Adrenal gland (tissue), 12 donors: ENCODE results near the gene MED12. TPM values are rescaled to one million over a fixed set of nuclear protein-coding genes. Genes with fewer than 3 reads are reported as not detected.

Experiments
- DNase-seq, 7 donors: peaks; one replicate each; pipeline ENCODE4 v3.0.0-alpha.2; 2019 to 2020
- H3K27ac ChIP-seq, 5 donors: fragments of 200-600 bp; sonication (generic) in 4 of 5; 1 replicate in 3 of 5; 2 replicates in 2 of 5; pipeline versions ENCODE4 v1.5.1 to v1.8.0; 2016 to 2020; ENCODE audit warnings: mild to moderate bottlenecking in 1 of 5
- H3K27me3 ChIP-seq: fragments of 200-600 bp; 2 replicates; pipeline ENCODE4 v1.8.0; 2021
- H3K36me3 ChIP-seq, 2 donors: fragments of 200-600 bp; replicated peaks in 1 of 2; 1 replicate in 1 of 2; 2 replicates in 1 of 2; pipeline versions ENCODE4 v1.5.1 to v1.8.0; 2018 to 2022
- H3K4me1 ChIP-seq, 2 donors: fragments of 200-600 bp; replicated peaks in 1 of 2; 1 replicate in 1 of 2; 2 replicates in 1 of 2; pipeline versions ENCODE4 v1.5.1 to v1.8.0; 2018 to 2021
- H3K4me3 ChIP-seq, 4 donors: fragments of 200-600 bp; sonication (generic) in 3 of 4; one replicate each; pipeline ENCODE4 v1.5.1; 2016 to 2018
- H3K9me3 ChIP-seq, 3 donors: fragments of 200-600 bp; sonication (generic) in 1 of 3; replicated peaks in 1 of 3; 1 replicate in 2 of 3; 2 replicates in 1 of 3; pipeline versions ENCODE4 v1.5.1 to v1.8.0; 2016 to 2021
- POLR2A ChIP-seq, 2 donors: fragments of 450-650 bp; IDR thresholded peaks; one replicate each; pipeline ENCODE4 v1.6.1; 2017; ENCODE audit warnings: antibody characterized with exemption in 2 of 2, mild to moderate bottlenecking in 2 of 2, moderate library complexity in 1 of 2
- WGBS, 4 donors: extraction: QIAGEN DNeasy Blood & Tissue Kit in 2 of 4; methylation state at CpG; one replicate each; pipeline versions ENCODE4 v1.1.5 to v1.1.7; 2013 to 2017; 5-methylcytosine and 5-hydroxymethylcytosine counted together
- intact Hi-C, 2 donors: fragments of 100-400 bp; cut with DNase I; formaldehyde crosslinking; loops; one replicate each; pipeline versions ENCODE4 v1.14.1 to v1.15.0; 2022 to 2023
- polyA plus RNA-seq, 3 donors: library from polyadenylated mRNA; stranded (reverse); fragments of 200-250 nt in 2 of 3; fragments of 350-450 nt in 1 of 3; fragmentation: Illumina TruSeq in 1 of 3; extraction: RNeasy Lipid Tissue Mini Kit (QIAGEN cat#74804) in 1 of 3; gene quantifications; one replicate each; pipeline ENCODE4 v1.2.3, GENCODE V29; 2013 to 2014
- total RNA-seq, 9 donors: library from RNA; depleted of rRNA in 4 of 9; stranded (reverse); fragments of >200 nt in 4 of 9; fragments of 120-200 nt in 1 of 9; fragmentation: NEBNext Ultra II Directional in 1 of 9; extraction: Animal tissue kit (Norgen Biotek cat#: 25700) in 1 of 9; gene quantifications; one replicate each; pipeline versions ENCODE4 v1.1.0 to v1.2.4, GENCODE V29; 2013 to 2023
- TF ChIP-seq, protein P1 (sequence below), 6 experiments: fragments of 450-650 bp in 4 of 6; fragments of 200-600 bp in 2 of 6; sonication (generic) in 1 of 6; IDR thresholded peaks; 1 replicate in 5 of 6; 2 replicates in 1 of 6; pipeline versions ENCODE4 v1.5.1 to v1.8.0; 2016 to 2021; ENCODE audit warnings: antibody characterized with exemption in 6 of 6, mild to moderate bottlenecking in 2 of 6, moderate library complexity in 1 of 6
- donor health status: healthy with polysubstance abuse.
- donor health status: Bipolar disorder and iron deficiency.
- donor health status: DM: yes; HTN: yes; CAD: no.
- donor health status: DM: no; HTN: no; CAD: no.
- donor health status: DM: no; HTN: no; CAD: no.
- donor health status: DM: yes; HTN: yes; CAD: no.

The MED12 gene
- total and polyA plus RNA-seq, 12 donors: 34.0 to 107 (median 78.4) TPM

DNA sequence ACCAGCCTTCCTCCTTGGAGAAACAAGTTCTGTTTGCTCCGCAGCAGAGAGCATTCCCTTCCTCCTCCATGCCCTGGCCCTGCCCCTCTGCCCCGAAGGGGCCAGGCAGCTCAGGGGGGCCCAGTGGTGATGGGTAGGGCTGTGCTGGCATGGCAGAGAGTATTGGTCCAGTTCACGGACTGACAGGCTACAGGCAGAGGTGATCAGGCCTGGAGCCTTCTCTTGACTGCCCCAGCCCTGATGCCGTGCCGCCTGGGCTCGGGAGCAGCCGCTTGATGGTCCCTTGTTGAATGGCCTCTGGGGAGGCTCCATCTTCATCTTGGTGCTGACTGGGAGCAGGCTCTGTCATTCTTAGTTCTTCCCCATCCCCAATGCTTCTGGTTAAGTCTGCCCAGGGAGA, 35.8 kb downstream of the MED12 start:
- DNase-seq: no peak
- H3K4me3 ChIP-seq: no peak overlapping the region
- intact Hi-C loops: no loop called here
- no peaks in the 10 kb centered on the region for H3K4me1 ChIP-seq
- no peaks in the 10 kb centered on the region for H3K9me3 ChIP-seq
- no peak for TF ChIP-seq POLR2A (IDR thresholded peaks at IDR 0.05)
- TF ChIP-seq, protein P1, sequence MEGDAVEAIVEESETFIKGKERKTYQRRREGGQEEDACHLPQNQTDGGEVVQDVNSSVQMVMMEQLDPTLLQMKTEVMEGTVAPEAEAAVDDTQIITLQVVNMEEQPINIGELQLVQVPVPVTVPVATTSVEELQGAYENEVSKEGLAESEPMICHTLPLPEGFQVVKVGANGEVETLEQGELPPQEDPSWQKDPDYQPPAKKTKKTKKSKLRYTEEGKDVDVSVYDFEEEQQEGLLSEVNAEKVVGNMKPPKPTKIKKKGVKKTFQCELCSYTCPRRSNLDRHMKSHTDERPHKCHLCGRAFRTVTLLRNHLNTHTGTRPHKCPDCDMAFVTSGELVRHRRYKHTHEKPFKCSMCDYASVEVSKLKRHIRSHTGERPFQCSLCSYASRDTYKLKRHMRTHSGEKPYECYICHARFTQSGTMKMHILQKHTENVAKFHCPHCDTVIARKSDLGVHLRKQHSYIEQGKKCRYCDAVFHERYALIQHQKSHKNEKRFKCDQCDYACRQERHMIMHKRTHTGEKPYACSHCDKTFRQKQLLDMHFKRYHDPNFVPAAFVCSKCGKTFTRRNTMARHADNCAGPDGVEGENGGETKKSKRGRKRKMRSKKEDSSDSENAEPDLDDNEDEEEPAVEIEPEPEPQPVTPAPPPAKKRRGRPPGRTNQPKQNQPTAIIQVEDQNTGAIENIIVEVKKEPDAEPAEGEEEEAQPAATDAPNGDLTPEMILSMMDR (IDR thresholded peaks at IDR 0.05): no peak
- H3K36me3 ChIP-seq: no peaks in the 10 kb centered on the region
- H3K27ac ChIP-seq: no peak overlapping the region
- WGBS, 4 donors: 75 to 100% (median 89%) methylated on average over 4 to 7 of the region's 7 CpGs
- no peaks in the 10 kb centered on the region for H3K27me3 ChIP-seq

DNA sequence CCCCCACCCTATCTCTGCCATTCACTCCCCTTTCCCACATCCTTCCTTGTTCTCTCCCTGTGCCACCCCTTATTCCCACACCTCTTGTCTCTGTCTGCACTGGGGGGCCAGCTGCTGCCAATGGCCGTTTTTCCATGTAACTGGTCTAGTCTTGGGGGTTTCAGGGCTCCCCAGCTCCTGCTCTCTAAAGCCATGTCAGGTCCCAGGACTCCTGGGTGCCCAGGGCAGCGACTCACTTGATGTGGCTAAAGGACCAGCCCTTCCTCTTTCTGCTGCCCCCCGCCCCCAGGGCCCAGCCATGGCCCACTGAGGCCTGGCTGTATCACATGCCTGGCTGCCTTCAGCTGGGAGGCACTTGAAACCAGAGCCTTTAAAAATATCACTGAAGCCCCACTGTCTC, 36.2 kb downstream of the MED12 start:
- Histone ChIP-seq H3K27me3 (no peaks in the 10 kb centered on the region), H3K4me1 (no peaks in the 10 kb centered on the region), H3K4me3 (no peak overlapping the region), H3K9me3 (no peaks in the 10 kb centered on the region), H3K36me3 (no peaks in the 10 kb centered on the region), H3K27ac (no peak overlapping the region)
- no peak for DNase-seq
- WGBS, 4 donors: 61 to 90% (median 76%) methylated on average over 2 to 3 of the region's 3 CpGs
- intact Hi-C loops: no loop called here
- no peak for TF ChIP-seq POLR2A (IDR thresholded peaks at IDR 0.05)
- TF ChIP-seq, protein P1 (IDR thresholded peaks at IDR 0.05): no peak

DNA sequence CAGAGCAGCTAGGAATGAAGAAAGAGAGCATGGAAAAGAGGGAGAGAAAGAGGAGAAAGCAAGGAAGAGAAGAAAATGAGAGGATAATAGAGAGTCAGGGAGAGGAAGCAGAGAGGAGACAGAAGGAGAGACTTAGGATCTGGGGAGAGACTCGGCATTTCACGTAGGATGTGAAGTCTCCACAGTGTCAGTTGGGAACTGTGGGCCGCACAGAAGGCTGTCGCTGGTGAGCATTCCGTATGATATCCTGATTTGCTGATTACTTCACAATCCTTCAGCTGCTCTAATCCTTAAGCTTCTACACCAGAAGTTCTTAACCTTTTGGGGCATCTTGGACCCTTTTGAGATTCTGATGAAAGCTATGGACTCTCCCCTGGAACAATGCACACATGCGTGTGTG, 40.2 kb downstream of the MED12 start:
- Histone ChIP-seq H3K36me3 (no peaks in the 10 kb centered on the region), H3K27ac (no peak overlapping the region), H3K4me1 (no peaks in the 10 kb centered on the region), H3K9me3 (no peaks in the 10 kb centered on the region), H3K4me3 (no peak overlapping the region), H3K27me3 (peaks cover 1% of the 10 kb centered on the region)
- 81 to 94% (median 91%) methylated on average over 5 to 6 of the region's 6 CpGs for WGBS, 4 donors
- intact Hi-C loops: no loop called here
- no peak for DNase-seq
- TF ChIP-seq, protein P1 (IDR thresholded peaks at IDR 0.05): no peak
- TF ChIP-seq POLR2A (IDR thresholded peaks at IDR 0.05): no peak

DNA sequence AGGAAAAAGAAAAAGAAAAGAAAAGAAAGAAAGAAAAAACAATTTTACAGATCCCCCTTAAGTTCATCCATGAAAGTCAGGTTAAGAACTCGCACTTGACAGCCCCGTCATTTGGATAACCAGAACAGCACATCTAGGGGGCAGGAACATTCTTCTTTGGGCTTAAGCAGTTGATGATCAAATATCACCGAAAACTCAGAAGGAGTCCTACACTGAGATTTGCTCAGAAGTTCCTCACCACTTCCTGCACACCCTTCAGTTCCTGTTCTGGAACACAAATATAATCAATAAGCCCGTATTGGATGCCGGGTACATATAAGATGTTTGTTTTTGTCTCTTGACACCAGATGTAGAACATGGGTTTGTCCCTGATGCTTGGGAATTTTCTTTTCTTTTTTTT, 40.9 kb downstream of the MED12 start:
- intact Hi-C loops: no loop called here
- WGBS, 4 donors: 77 to 85% (median 81%) methylated on average over 5 of the region's 5 CpGs
- Histone ChIP-seq H3K36me3 (no peaks in the 10 kb centered on the region), H3K4me1 (no peaks in the 10 kb centered on the region), H3K27me3 (peaks cover 5% of the 10 kb centered on the region), H3K9me3 (no peaks in the 10 kb centered on the region), H3K4me3 (no peak overlapping the region), H3K27ac (no peak overlapping the region)
- no peak for DNase-seq
- TF ChIP-seq POLR2A (IDR thresholded peaks at IDR 0.05): no peak

DNA sequence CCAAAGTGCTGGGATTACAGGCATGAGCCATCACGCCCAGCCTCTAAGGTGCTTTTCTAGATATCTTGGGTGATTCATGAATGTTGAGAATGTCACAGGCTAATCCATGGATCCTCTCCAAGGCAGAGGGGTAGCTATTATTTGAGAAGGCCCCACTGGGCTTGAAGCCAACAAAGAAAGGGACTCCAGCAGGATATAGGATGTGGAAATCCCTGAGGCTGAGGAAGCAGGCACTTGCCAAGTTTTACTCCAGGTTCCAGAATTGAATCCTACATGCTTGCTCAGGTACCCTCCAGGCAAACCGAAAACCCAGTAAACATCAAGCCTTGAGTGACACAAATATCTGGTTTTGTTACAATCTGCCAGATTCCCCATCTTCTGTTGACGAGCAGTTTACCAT, 42.1 kb downstream of the MED12 start:
- no peak overlapping the region for H3K27ac ChIP-seq
- WGBS, 4 donors: 74 to 100% (median 87%) methylated on average over 2 to 3 of the region's 3 CpGs
- TF ChIP-seq, protein P1 (IDR thresholded peaks at IDR 0.05): no peak
- TF ChIP-seq POLR2A (IDR thresholded peaks at IDR 0.05): no peak
- no peak for DNase-seq
- intact Hi-C loops: no loop called here
- H3K4me1 ChIP-seq: no peaks in the 10 kb centered on the region
- H3K9me3 ChIP-seq: no peaks in the 10 kb centered on the region
- peaks cover 5% of the 10 kb centered on the region for H3K27me3 ChIP-seq
- no peak overlapping the region for H3K4me3 ChIP-seq
- no peaks in the 10 kb centered on the region for H3K36me3 ChIP-seq
